ENCODE measurements around the gene SH3TC2. TPM values are rescaled to one million over a fixed set of nuclear protein-coding genes. Genes with fewer than 3 reads are reported as not detected.

SH3TC2 gene
- total RNA-seq, 4 donors from 2014 or later: 2.5 to 3.8 (median 2.9) TPM

GRCh38 chr5:149062371-149063016, 368 bp downstream of the SH3TC2 start:
- peak overlapping the region; percentile 69 to 89 (median 78) for H3K27ac ChIP-seq
- TF ChIP-seq POLR2A (IDR thresholded peaks at IDR 0.05) (no peak), CTCF (IDR thresholded peaks at IDR 0.05) (no peak)
- no peaks in the 10 kb centered on the region for H3K27me3 ChIP-seq
- H3K9me3 ChIP-seq: no peaks in the 10 kb centered on the region
- intact Hi-C loops (cut with DNase I): no loop called here
- no peak for DNase-seq
- peaks cover 12 to 43% (median 28%) of the 10 kb centered on the region in 3 donors for H3K4me1 ChIP-seq
- H3K4me3 ChIP-seq: peak overlapping the region in 1 of 4 donors; percentile 2
- whole genome bisulfite sequencing, 2 donors: 8 to 10% methylated on average over 1 of the region's 3 CpGs
- no peaks in the 10 kb centered on the region for H3K36me3 ChIP-seq

GRCh38 chr5:149061341-149061740, 1.5 kb downstream of the SH3TC2 start:
- TF ChIP-seq POLR2A (IDR thresholded peaks at IDR 0.05): no peak
- Histone ChIP-seq H3K9me3 (no peaks in the 10 kb centered on the region), H3K27ac (peak overlapping the region in 2 of 4 donors; percentile 86 to 89), H3K36me3 (no peaks in the 10 kb centered on the region), H3K4me3 (no peak overlapping the region), H3K4me1 (peaks cover 12 to 43% (median 28%) of the 10 kb centered on the region in 3 donors), H3K27me3 (no peaks in the 10 kb centered on the region)
- intact Hi-C loops (cut with DNase I): no loop called here
- no peak for DNase-seq
- WGBS, 2 donors: 85 to 95% methylated on average over 4 of the region's 4 CpGs

- Histone ChIP-seq H3K4me3 (no peak overlapping the region), H3K27ac (no peak overlapping the region), H3K36me3 (no peaks in the 10 kb centered on the region), H3K27me3 (no peaks in the 10 kb centered on the region), H3K4me1 (peaks cover 12 to 41% (median 28%) of the 10 kb centered on the region in 3 donors), H3K9me3 (no peaks in the 10 kb centered on the region)
- 0 to 8% methylated on average over 1 of the region's 1 CpG for WGBS, 2 donors
- DNase-seq: no peak
- TF ChIP-seq POLR2A (IDR thresholded peaks at IDR 0.05) (no peak), CTCF (IDR thresholded peaks at IDR 0.05) (no peak)
- intact Hi-C loops (cut with DNase I): no loop called here
Measured at GRCh38 chr5:149060325-149060724, 2.5 kb downstream of the SH3TC2 start.

- H3K27me3 ChIP-seq: no peaks in the 10 kb centered on the region
- intact Hi-C loops (cut with DNase I): no loop called here
- H3K27ac ChIP-seq: no peak overlapping the region
- no peaks in the 10 kb centered on the region for H3K9me3 ChIP-seq
- WGBS, 2 donors: 59 to 64% methylated on average over 3 of the region's 3 CpGs
- no peak for DNase-seq
- no peaks in the 10 kb centered on the region for H3K36me3 ChIP-seq
- H3K4me1 ChIP-seq: peaks cover 4 to 18% (median 8%) of the 10 kb centered on the region in 3 donors
- TF ChIP-seq CTCF (IDR thresholded peaks at IDR 0.05): no peak
- no peak for TF ChIP-seq POLR2A (IDR thresholded peaks at IDR 0.05)
- H3K4me3 ChIP-seq: no peak overlapping the region
Measured at GRCh38 chr5:149056616-149057165, 6.2 kb downstream of the SH3TC2 start.

GRCh38 chr5:149054416-149054815, 8.4 kb downstream of the SH3TC2 start:
- intact Hi-C loops (cut with DNase I): no loop called here
- Histone ChIP-seq H3K27me3 (no peaks in the 10 kb centered on the region), H3K9me3 (no peaks in the 10 kb centered on the region), H3K4me3 (no peak overlapping the region), H3K36me3 (no peaks in the 10 kb centered on the region), H3K4me1 (peaks cover 4 to 14% (median 6%) of the 10 kb centered on the region in 3 donors), H3K27ac (no peak overlapping the region)
- no peak for TF ChIP-seq POLR2A (IDR thresholded peaks at IDR 0.05)
- TF ChIP-seq CTCF (IDR thresholded peaks at IDR 0.05): no peak
- WGBS, 2 donors: 79 to 100% methylated on average over 2 of the region's 2 CpGs
- no peak for DNase-seq

Measured in esophagus squamous epithelium (tissue), 5 donors.